Fibroblast of gingiva (primary cell): ENCODE measurements around the gene FBXO36.
A peak's percentile ranks its signal among the peaks of the same experiment; 100 is the strongest.
"Not testable (repeated sequence)": the region's sequence is repeated elsewhere in the genome, so short reads cannot be mapped to it uniquely, and the experiment has no call there.

ENCODE experiments used
- DNase-seq: peaks from one replicate; pipeline ENCODE4 v3.0.0-alpha.2; 2011; ENCODE audit warnings: low read depth

The FBXO36 gene

GRCh38 chr2:229922449-229923386, at the start of gene FBXO36:
FBXO36 (plus strand) TSS chr2:229922503; CDS start chr2:229922514, 11 bp downstream.
- peak; percentile 54 for DNase-seq

GRCh38 chr2:229873123-229873581, 49.2 kb upstream of the FBXO36 start:
- no peak for DNase-seq

- no peak for DNase-seq
Measured at GRCh38 chr2:229874647-229875046, 47.7 kb upstream of the FBXO36 start.

- DNase-seq: no peak
Measured at GRCh38 chr2:229875549-229875948, 46.8 kb upstream of the FBXO36 start.

- DNase-seq: no peak
Measured at GRCh38 chr2:229879191-229879950, 42.9 kb upstream of the FBXO36 start.

- DNase-seq: no peak
Measured at GRCh38 chr2:229880892-229881586, 41.3 kb upstream of the FBXO36 start.

- no peak for DNase-seq
Measured at GRCh38 chr2:229882583-229882982, 39.7 kb upstream of the FBXO36 start.

GRCh38 chr2:229884775-229885699, 37.3 kb upstream of the FBXO36 start:
- DNase-seq: no peak

GRCh38 chr2:229887441-229887840, 34.9 kb upstream of the FBXO36 start:
- DNase-seq: no peak

- DNase-seq: no peak
Measured at GRCh38 chr2:229888031-229888430, 34.3 kb upstream of the FBXO36 start.

GRCh38 chr2:229889023-229889422, 33.3 kb upstream of the FBXO36 start:
- no peak for DNase-seq

GRCh38 chr2:229896857-229897256, 25.4 kb upstream of the FBXO36 start:
- DNase-seq: no peak

GRCh38 chr2:229899604-229900003, 22.7 kb upstream of the FBXO36 start:
- no peak for DNase-seq

GRCh38 chr2:229900012-229900411, 22.3 kb upstream of the FBXO36 start:
- no peak for DNase-seq

GRCh38 chr2:229900514-229900913, 21.8 kb upstream of the FBXO36 start:
- DNase-seq: not testable (repeated sequence)

GRCh38 chr2:229901819-229902218, 20.5 kb upstream of the FBXO36 start:
- DNase-seq: peak; percentile 48

- DNase-seq: no peak
Measured at GRCh38 chr2:229903037-229903436, 19.3 kb upstream of the FBXO36 start.

GRCh38 chr2:229905601-229906000, 16.7 kb upstream of the FBXO36 start:
- no peak for DNase-seq

GRCh38 chr2:229909090-229909489, 13.2 kb upstream of the FBXO36 start:
- DNase-seq: no peak

GRCh38 chr2:229910147-229910831, 12.0 kb upstream of the FBXO36 start:
- DNase-seq: no peak
